NB4 (cell line): ENCODE data around the gene SPTBN4.
"Not testable (repeated sequence)": the region's sequence is repeated elsewhere in the genome, so short reads cannot be mapped to it uniquely, and the experiment has no call there.

Experiments
- CTCF ChIP-seq: IDR thresholded peaks from one replicate; pipeline ENCODE4 v1.5.1; 2012; ENCODE audit warnings: low read depth, low read length
- MAX ChIP-seq: IDR thresholded peaks from 2 replicates; pipeline ENCODE4 v1.6.1; 2011; ENCODE audit warnings: low read depth, low read length
- POLR2A ChIP-seq: IDR thresholded peaks from 2 replicates; pipeline ENCODE4 v1.6.1; 2011; ENCODE audit warnings: mild to moderate bottlenecking; ENCODE audit not compliant: insufficient read length; ENCODE audit errors: extremely low read depth

GRCh38 chr19:40624369-40625153 is 157.8 kb downstream of the SPTBN4 start:
- not testable (repeated sequence) for TF ChIP-seq CTCF, POLR2A, MAX
